ENCODE data around the gene FAM184B.

Gene FAM184B

GRCh38 chr4:17762726-17763125 is 18.7 kb downstream of the FAM184B start:
- Mint-ChIP-seq H3K27ac (no peak overlapping the region), H3K4me3 (no peak overlapping the region), H3K36me3 (no peaks in the 10 kb centered on the region), H3K4me1 (peaks cover 7% of the 10 kb centered on the region), H3K9me3 (no peaks in the 10 kb centered on the region)
- DNase-seq (ENCODE audit: low spot score in 2 of 2) (no peak), ATAC-seq (peak; percentile 28)

GRCh38 chr4:17761062-17761461 is 20.4 kb downstream of the FAM184B start:
- Mint-ChIP-seq H3K9me3 (no peaks in the 10 kb centered on the region), H3K4me3 (no peak overlapping the region), H3K27ac (no peak overlapping the region), H3K36me3 (no peaks in the 10 kb centered on the region), H3K4me1 (peaks cover 7% of the 10 kb centered on the region)
- ATAC-seq (no peak), DNase-seq (ENCODE audit: low spot score in 2 of 2) (no peak)

- Mint-ChIP-seq H3K9me3 (no peaks in the 10 kb centered on the region), H3K4me1 (peaks cover 3% of the 10 kb centered on the region), H3K4me3 (no peak overlapping the region), H3K27ac (no peak overlapping the region), H3K36me3 (no peaks in the 10 kb centered on the region)
- ATAC-seq (no peak), DNase-seq (ENCODE audit: low spot score in 2 of 2) (no peak)
Measured at GRCh38 chr4:17760626-17761025, 20.8 kb downstream of the FAM184B start.

- no peaks in the 10 kb centered on the region for H3K36me3 Mint-ChIP-seq
- DNase-seq (ENCODE audit: low spot score in 2 of 2), result no peak
- no peak for ATAC-seq
- H3K4me1 Mint-ChIP-seq, result no peaks in the 10 kb centered on the region
- no peaks in the 10 kb centered on the region for H3K9me3 Mint-ChIP-seq
- no peak overlapping the region for H3K4me3 Mint-ChIP-seq
- H3K27ac Mint-ChIP-seq, result no peak overlapping the region
Measured at GRCh38 chr4:17758485-17758884, 22.9 kb downstream of the FAM184B start.

GRCh38 chr4:17757621-17758020 is 23.8 kb downstream of the FAM184B start:
- DNase-seq (ENCODE audit: low spot score in 2 of 2) (no peak), ATAC-seq (no peak)
- no peak overlapping the region for H3K4me3 Mint-ChIP-seq
- H3K36me3 Mint-ChIP-seq, result no peaks in the 10 kb centered on the region
- no peaks in the 10 kb centered on the region for H3K4me1 Mint-ChIP-seq
- H3K9me3 Mint-ChIP-seq, result no peaks in the 10 kb centered on the region
- no peak overlapping the region for H3K27ac Mint-ChIP-seq

- Mint-ChIP-seq H3K4me1 (no peaks in the 10 kb centered on the region), H3K36me3 (no peaks in the 10 kb centered on the region), H3K27ac (no peak overlapping the region), H3K9me3 (no peaks in the 10 kb centered on the region), H3K4me3 (no peak overlapping the region)
- ATAC-seq, result no peak
- DNase-seq (ENCODE audit: low spot score in 2 of 2), result no peak
Measured at GRCh38 chr4:17753646-17754045, 27.8 kb downstream of the FAM184B start.

- no peak overlapping the region for H3K27ac Mint-ChIP-seq
- no peaks in the 10 kb centered on the region for H3K36me3 Mint-ChIP-seq
- ATAC-seq (no peak), DNase-seq (ENCODE audit: low spot score in 2 of 2) (no peak)
- H3K9me3 Mint-ChIP-seq, result no peaks in the 10 kb centered on the region
- H3K4me1 Mint-ChIP-seq, result no peaks in the 10 kb centered on the region
- H3K4me3 Mint-ChIP-seq, result no peak overlapping the region
Measured at GRCh38 chr4:17740702-17741101, 40.7 kb downstream of the FAM184B start.

- no peaks in the 10 kb centered on the region for H3K4me1 Mint-ChIP-seq
- H3K9me3 Mint-ChIP-seq, result no peaks in the 10 kb centered on the region
- H3K36me3 Mint-ChIP-seq, result no peaks in the 10 kb centered on the region
- H3K27ac Mint-ChIP-seq, result no peak overlapping the region
- H3K4me3 Mint-ChIP-seq, result no peak overlapping the region
- DNase-seq (ENCODE audit: low spot score in 2 of 2), result no peak
- no peak for ATAC-seq
Measured at GRCh38 chr4:17736484-17736883, 44.9 kb downstream of the FAM184B start.

GRCh38 chr4:17726911-17727310 is 54.5 kb downstream of the FAM184B start:
- peaks cover 10% of the 10 kb centered on the region for H3K9me3 Mint-ChIP-seq
- H3K27ac Mint-ChIP-seq, result no peak overlapping the region
- no peaks in the 10 kb centered on the region for H3K36me3 Mint-ChIP-seq
- DNase-seq (ENCODE audit: low spot score in 2 of 2), result no peak
- H3K4me3 Mint-ChIP-seq, result no peak overlapping the region
- no peak for ATAC-seq
- H3K4me1 Mint-ChIP-seq, result no peaks in the 10 kb centered on the region

- H3K27ac Mint-ChIP-seq, result no peak overlapping the region
- H3K4me1 Mint-ChIP-seq, result no peaks in the 10 kb centered on the region
- peaks cover 5% of the 10 kb centered on the region for H3K9me3 Mint-ChIP-seq
- ATAC-seq, result no peak
- no peak overlapping the region for H3K4me3 Mint-ChIP-seq
- no peak for DNase-seq (ENCODE audit: low spot score in 2 of 2)
- no peaks in the 10 kb centered on the region for H3K36me3 Mint-ChIP-seq
Measured at GRCh38 chr4:17723648-17724047, 57.8 kb downstream of the FAM184B start.

GRCh38 chr4:17722356-17722700 is 59.1 kb downstream of the FAM184B start:
- no peak for DNase-seq (ENCODE audit: low spot score in 2 of 2)
- Mint-ChIP-seq H3K4me1 (no peaks in the 10 kb centered on the region), H3K4me3 (no peak overlapping the region), H3K27ac (no peak overlapping the region), H3K9me3 (no peaks in the 10 kb centered on the region), H3K36me3 (no peaks in the 10 kb centered on the region)
- ATAC-seq, result no peak

- no peaks in the 10 kb centered on the region for H3K36me3 Mint-ChIP-seq
- DNase-seq (ENCODE audit: low spot score in 2 of 2) (no peak), ATAC-seq (peak; percentile 23)
- no peak overlapping the region for H3K4me3 Mint-ChIP-seq
- no peak overlapping the region for H3K27ac Mint-ChIP-seq
- no peaks in the 10 kb centered on the region for H3K9me3 Mint-ChIP-seq
- no peaks in the 10 kb centered on the region for H3K4me1 Mint-ChIP-seq
Measured at GRCh38 chr4:17721496-17722355, 59.7 kb downstream of the FAM184B start.

GRCh38 chr4:17719106-17719505 is 62.3 kb downstream of the FAM184B start:
- Mint-ChIP-seq H3K27ac (no peak overlapping the region), H3K4me3 (no peak overlapping the region), H3K4me1 (no peaks in the 10 kb centered on the region), H3K36me3 (no peaks in the 10 kb centered on the region), H3K9me3 (no peaks in the 10 kb centered on the region)
- no peak for ATAC-seq
- no peak for DNase-seq (ENCODE audit: low spot score in 2 of 2)

GRCh38 chr4:17718471-17718870 is 63.0 kb downstream of the FAM184B start:
- H3K4me1 Mint-ChIP-seq, result no peaks in the 10 kb centered on the region
- ATAC-seq (no peak), DNase-seq (ENCODE audit: low spot score in 2 of 2) (no peak)
- no peaks in the 10 kb centered on the region for H3K36me3 Mint-ChIP-seq
- no peak overlapping the region for H3K4me3 Mint-ChIP-seq
- H3K9me3 Mint-ChIP-seq, result no peaks in the 10 kb centered on the region
- H3K27ac Mint-ChIP-seq, result no peak overlapping the region

GRCh38 chr4:17717301-17717700 is 64.1 kb downstream of the FAM184B start:
- H3K4me3 Mint-ChIP-seq, result no peak overlapping the region
- DNase-seq (ENCODE audit: low spot score in 2 of 2), result no peak
- H3K4me1 Mint-ChIP-seq, result no peaks in the 10 kb centered on the region
- no peaks in the 10 kb centered on the region for H3K36me3 Mint-ChIP-seq
- no peak for ATAC-seq
- H3K9me3 Mint-ChIP-seq, result no peaks in the 10 kb centered on the region
- no peak overlapping the region for H3K27ac Mint-ChIP-seq

- Mint-ChIP-seq H3K36me3 (no peaks in the 10 kb centered on the region), H3K4me3 (no peak overlapping the region), H3K27ac (no peak overlapping the region), H3K4me1 (no peaks in the 10 kb centered on the region), H3K9me3 (no peaks in the 10 kb centered on the region)
- DNase-seq (ENCODE audit: low spot score in 2 of 2) (no peak), ATAC-seq (no peak)
Measured at GRCh38 chr4:17715511-17715910, 65.9 kb downstream of the FAM184B start.

GRCh38 chr4:17713779-17714178 is 67.6 kb downstream of the FAM184B start:
- no peak for ATAC-seq
- H3K36me3 Mint-ChIP-seq, result no peaks in the 10 kb centered on the region
- DNase-seq (ENCODE audit: low spot score in 2 of 2), result no peak
- no peak overlapping the region for H3K4me3 Mint-ChIP-seq
- no peaks in the 10 kb centered on the region for H3K9me3 Mint-ChIP-seq
- H3K27ac Mint-ChIP-seq, result no peak overlapping the region
- no peaks in the 10 kb centered on the region for H3K4me1 Mint-ChIP-seq
